Activated CD4-positive, CD25-positive, alpha-beta regulatory T cell treated with anti-CD3 and anti-CD28 coated beads, Interleukin-2, amount 50 U/mL, for 72 hours (primary cell): ENCODE results near the gene MMP8.
A peak's percentile ranks its signal among the peaks of the same experiment; 100 is the strongest.
"Not testable (repeated sequence)": the region's sequence is repeated elsewhere in the genome, so short reads cannot be mapped to it uniquely, and the experiment has no call there.

Experiments used
- DNase-seq: peaks from one replicate; pipeline ENCODE4 v3.0.0; 2021

Gene MMP8

GRCh38 chr11:102724904-102725500, at the start of gene MMP8:
Gene MMP8, minus strand, starts transcription at chr11:102724954. Its CDS starts 99 bp downstream, at chr11:102724855.
- DNase-seq: no peak

GRCh38 chr11:102773386-102773785, 48.6 kb upstream of the MMP8 start:
- DNase-seq: no peak

- DNase-seq: no peak
These were observed 46.6 kb upstream of the MMP8 start for GRCh38 chr11:102771351-102771750.

GRCh38 chr11:102770191-102770590, 45.4 kb upstream of the MMP8 start:
- DNase-seq: no peak

GRCh38 chr11:102767800-102768199, 43.0 kb upstream of the MMP8 start:
- DNase-seq: no peak

- no peak for DNase-seq
These were observed 38.7 kb upstream of the MMP8 start for GRCh38 chr11:102763440-102763839.

GRCh38 chr11:102762361-102762767, 37.6 kb upstream of the MMP8 start:
- no peak for DNase-seq

GRCh38 chr11:102761646-102762238, 37.0 kb upstream of the MMP8 start:
- no peak for DNase-seq

- DNase-seq: no peak
These were observed 35.7 kb upstream of the MMP8 start for GRCh38 chr11:102760344-102761035.

- no peak for DNase-seq
These were observed 33.2 kb upstream of the MMP8 start for GRCh38 chr11:102757823-102758549.

GRCh38 chr11:102753267-102753666, 28.5 kb upstream of the MMP8 start:
- DNase-seq: no peak

- DNase-seq: no peak
These were observed 26.9 kb upstream of the MMP8 start for GRCh38 chr11:102751673-102752072.

GRCh38 chr11:102749101-102749722, 24.5 kb upstream of the MMP8 start:
- DNase-seq: no peak

- not testable (repeated sequence) for DNase-seq
These were observed 22.2 kb upstream of the MMP8 start for GRCh38 chr11:102746746-102747578.

GRCh38 chr11:102734650-102735049, 9.9 kb upstream of the MMP8 start:
- DNase-seq: no peak

- peak; percentile 42 for DNase-seq
These were observed 8.6 kb upstream of the MMP8 start for GRCh38 chr11:102733232-102733875.

GRCh38 chr11:102730944-102731343, 6.2 kb upstream of the MMP8 start:
- DNase-seq: not testable (repeated sequence)

GRCh38 chr11:102729849-102730815, 5.4 kb upstream of the MMP8 start:
- no peak for DNase-seq

- DNase-seq: no peak
These were observed 3.1 kb upstream of the MMP8 start for GRCh38 chr11:102727890-102728289.

- DNase-seq: no peak
These were observed 1.9 kb downstream of the MMP8 start for GRCh38 chr11:102722821-102723220.
